Activated CD8-positive, alpha-beta memory T cell treated with anti-CD3 and anti-CD28 coated beads for 48 hours (primary cell): ENCODE measurements around the gene SCTR.

Source experiments
- DNase-seq, 3 experiments: peaks; one replicate each; pipeline ENCODE4 v3.0.0-alpha.2; 2020; ENCODE audit warnings: low read depth in 2 of 3, low spot score in 2 of 3

Gene SCTR

GRCh38 chr2:119448427-119449141, 75.7 kb downstream of the SCTR start:
- DNase-seq, result no peak

DNA sequence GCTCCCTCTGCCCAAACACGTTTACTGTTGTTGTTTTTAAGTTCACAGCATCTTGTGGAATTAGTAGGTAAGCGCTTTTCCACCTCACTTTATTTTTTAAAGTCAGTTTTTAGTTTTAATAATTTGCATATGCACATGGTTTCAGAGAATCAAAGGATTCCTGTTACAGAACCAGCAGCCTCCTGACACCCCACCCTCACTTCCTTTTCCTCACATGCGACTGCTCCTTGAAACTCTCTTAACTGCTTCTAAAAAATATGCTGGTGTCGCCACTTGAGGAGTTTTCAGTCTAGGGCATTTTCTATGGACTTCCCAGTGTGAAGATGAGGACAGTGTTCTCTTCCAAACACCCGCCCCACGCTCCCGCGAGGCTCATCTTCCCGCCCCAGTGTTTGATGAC, 78.2 kb downstream of the SCTR start:
- DNase-seq, result no peak

DNA sequence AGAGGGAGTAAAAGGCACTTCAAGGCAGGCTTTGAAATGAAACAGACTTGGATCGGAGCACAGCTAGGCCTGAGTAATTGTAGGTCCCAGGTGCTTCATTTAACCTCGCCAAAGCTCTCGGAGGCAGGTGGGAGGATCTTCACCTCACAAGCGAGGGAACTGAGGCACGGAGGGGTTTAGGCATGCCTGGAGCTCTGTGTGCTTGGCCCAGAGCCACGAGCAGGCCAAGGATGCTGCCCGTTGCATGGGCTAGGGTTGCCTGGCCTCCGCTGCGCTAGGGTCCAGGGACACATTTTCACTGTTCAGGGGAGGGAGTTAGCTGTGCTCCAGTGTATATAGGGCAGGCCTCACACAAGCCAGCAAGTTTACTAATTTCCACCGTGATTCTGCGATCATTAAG, 81.4 kb downstream of the SCTR start:
- DNase-seq, result no peak

DNA sequence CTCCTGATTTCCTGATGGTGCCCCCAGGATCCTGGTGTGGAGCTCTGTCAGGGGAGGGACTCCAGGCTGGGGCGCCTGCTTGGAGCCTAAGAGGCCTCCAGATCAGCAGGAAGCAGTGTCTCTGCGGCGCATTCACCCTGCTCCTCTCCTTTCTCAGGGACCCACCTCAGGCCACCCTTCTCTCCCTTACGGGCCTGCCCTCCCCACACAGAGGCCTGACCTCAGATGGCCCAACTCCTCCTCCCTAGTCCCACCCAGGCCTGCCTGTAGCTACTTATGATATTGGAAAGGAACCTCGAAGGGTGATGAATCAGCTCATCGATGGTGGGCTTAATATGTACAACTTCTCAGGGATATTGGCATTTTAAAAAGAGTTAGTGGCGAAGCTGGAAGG, 82.1 kb downstream of the SCTR start:
- DNase-seq, result no peak

DNA sequence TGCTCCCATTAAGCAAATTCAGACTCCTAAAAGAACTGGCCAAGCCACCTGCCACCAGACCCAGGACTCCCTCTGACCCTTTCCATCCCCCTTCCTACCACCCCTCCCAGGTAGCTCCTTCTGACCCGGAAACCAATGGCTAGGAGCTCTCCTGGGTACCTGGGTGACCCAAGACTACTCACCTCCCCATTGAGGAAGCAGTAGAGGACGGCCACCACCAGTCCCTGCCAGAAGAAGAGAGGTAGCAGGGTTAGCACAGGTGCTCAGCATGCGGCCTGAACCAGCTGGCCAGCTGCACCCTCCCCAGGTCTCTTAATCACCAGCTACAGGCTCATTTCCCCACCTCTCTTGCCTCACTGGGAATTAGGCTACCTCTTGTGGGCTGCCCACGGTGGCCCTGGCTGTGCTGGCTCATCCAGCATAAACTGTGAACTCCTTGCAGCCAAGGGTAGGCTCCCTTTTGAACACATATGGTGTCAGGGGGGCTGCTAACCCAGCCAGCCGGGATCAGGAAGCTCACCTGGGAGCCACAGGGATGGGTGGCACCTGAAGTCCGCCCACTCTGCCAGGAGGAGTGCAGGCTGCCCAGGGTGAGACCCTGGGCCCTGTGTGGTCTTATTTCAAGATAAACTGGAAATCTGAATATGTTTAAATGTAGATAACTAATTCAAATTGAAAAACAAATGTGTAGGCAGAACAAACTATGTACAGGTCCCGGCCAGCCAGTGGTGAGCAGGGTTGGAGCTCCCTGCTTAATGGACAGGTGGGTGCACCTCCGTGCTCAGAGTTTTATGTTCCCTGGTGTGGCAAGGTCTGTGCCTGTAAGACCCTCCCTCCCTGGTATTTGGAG, 82.7 kb downstream of the SCTR start:
- no peak for DNase-seq

DNA sequence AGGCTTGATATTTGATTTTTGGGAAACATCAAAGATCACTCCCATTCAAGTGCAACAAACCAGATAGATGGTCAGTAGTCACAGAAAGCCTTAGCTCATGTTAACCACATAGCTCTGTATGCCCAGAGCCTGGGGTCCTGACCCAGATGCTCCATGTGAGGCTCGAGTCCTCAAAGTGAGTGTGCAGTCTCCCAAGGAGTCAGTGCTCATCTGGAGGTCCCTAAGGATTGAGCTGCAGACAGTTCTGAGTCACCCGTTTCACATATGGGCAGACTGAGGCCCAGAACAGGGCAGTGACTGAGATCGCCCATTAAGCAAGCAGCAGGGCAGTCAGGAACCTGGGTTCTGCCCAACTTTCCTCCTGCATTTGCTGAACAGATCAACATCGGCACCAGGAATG, 83.4 kb downstream of the SCTR start:
- no peak for DNase-seq

- DNase-seq, result no peak
Measured at GRCh38 chr2:119440501-119440870, 83.8 kb downstream of the SCTR start.

DNA sequence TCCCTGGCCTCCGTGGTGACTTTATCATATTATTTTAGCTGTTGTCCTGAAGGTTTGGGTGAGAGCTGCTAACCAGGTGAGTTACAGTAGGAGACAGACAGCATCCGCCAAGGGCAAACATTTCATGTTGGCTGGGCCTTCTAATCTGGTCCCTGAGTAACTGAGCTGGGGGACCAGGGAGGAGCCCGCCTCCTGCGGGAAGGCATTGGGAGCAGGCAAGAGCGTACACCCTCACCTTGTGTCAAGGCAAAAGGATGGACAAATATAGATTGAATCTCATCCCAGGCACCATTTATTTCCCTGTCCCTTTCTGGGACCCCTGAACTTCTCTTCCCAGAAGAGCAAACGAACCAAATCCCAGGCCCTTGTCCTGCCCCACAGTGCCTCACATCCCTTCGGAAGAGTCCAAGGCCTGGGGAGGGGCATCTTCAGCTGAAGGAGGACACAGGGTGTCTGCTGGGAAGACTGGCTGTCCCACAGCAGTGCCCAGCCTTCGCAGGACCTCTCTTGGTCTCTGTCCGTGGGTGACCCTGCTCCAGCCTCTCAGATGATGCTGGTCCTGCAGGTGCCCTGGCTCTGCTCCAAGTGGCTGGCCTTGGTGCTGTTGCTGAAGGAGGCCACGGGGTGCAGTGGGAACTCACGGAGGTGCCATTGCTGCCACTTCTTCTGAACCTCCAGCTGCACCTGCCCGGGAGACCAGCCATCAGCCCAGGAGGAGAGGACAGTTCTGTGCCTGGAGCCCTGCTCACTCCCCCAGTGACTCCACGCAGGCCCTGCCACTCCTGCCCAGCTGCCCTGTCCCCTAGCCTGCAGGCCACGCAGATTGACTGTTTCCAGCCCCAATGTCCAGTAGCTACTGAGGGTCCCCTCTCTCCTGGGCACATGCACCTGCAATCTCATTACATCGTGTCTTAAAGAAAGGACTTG, 84.4 kb downstream of the SCTR start:
- DNase-seq, result no peak

GRCh38 chr2:119438726-119439284, 85.5 kb downstream of the SCTR start:
- no peak for DNase-seq

- no peak for DNase-seq
Measured at GRCh38 chr2:119438128-119438656, 86.1 kb downstream of the SCTR start.

DNA sequence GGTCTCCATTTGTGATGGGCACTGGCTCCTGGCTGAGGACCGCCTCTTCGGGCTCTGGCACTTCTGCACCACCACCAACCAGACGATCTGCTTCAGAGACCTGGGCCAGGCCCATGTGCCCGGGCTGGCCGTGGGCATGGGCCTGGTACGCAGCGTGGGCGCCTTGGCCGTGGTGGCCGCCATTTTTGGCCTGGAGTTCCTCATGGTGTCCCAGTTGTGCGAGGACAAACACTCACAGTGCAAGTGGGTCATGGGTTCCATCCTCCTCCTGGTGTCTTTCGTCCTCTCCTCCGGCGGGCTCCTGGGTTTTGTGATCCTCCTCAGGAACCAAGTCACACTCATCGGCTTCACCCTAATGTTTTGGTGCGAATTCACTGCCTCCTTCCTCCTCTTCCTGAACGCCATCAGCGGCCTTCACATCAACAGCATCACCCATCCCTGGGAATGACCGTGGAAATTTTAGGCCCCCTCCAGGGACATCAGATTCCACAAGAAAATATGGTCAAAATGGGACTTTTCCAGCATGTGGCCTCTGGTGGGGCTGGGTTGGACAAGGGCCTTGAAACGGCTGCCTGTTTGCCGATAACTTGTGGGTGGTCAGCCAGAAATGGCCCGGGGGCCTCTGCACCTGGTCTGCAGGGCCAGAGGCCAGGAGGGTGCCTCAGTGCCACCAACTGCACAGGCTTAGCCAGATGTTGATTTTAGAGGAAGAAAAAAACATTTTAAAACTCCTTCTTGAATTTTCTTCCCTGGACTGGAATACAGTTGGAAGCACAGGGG, 87.1 kb downstream of the SCTR start:
- no peak for DNase-seq

GRCh38 chr2:119435953-119436297, 88.4 kb downstream of the SCTR start:
- no peak for DNase-seq

- no peak for DNase-seq
Measured at GRCh38 chr2:119435081-119435952, 89.0 kb downstream of the SCTR start.

DNA sequence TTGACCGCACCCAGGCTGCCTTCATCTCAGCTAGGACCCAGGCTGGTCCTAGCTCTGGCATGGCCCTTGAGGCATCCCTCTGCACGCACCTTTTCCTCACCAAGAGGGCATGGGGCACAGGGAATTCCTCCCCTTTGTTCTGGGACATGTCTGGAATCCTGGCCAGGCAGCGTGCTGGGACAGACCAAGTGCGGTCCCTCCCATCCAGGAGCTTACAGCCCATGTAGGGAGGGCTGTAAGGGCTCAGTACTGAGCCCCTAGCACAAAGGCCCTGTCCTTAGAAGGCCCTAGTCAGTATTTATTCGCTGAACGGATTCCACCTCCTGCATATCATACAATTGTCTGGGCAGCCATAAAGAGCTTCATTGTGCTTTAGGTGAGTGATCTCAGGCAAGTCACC, 89.6 kb downstream of the SCTR start:
- no peak for DNase-seq

DNA sequence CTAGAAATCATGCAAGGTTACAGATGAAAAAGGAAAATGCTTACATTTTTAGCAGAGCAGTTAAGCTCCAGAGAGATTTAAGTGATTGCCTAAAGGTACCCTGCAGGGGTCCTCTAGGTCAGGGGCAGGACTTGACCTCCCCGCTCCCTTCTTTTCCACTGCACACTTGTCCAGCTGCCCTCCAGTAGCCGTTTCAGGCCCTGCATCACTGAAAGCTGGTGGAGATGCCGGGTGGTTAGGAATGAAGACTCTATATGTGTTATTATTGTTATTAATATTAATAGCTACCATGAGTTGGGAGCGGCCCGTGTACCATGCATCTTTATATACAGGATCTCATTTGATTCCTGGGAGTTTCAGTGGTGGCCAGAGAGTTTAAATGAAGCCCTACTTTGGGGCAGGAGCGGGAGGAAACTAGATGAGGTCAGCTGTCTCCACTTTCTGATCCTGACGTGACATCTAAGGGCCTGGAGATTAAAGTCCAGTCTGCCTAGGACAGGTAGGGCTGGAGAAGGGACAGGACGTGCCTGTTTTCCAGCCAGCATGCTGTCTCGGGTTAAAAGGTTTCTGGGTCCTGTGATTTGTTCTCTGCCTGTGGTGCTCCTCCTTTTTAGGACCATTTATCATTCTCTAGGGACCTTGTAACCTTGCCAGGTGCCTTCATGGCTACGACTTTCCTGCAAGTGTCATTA, 90.5 kb downstream of the SCTR start:
- DNase-seq, result no peak

DNA sequence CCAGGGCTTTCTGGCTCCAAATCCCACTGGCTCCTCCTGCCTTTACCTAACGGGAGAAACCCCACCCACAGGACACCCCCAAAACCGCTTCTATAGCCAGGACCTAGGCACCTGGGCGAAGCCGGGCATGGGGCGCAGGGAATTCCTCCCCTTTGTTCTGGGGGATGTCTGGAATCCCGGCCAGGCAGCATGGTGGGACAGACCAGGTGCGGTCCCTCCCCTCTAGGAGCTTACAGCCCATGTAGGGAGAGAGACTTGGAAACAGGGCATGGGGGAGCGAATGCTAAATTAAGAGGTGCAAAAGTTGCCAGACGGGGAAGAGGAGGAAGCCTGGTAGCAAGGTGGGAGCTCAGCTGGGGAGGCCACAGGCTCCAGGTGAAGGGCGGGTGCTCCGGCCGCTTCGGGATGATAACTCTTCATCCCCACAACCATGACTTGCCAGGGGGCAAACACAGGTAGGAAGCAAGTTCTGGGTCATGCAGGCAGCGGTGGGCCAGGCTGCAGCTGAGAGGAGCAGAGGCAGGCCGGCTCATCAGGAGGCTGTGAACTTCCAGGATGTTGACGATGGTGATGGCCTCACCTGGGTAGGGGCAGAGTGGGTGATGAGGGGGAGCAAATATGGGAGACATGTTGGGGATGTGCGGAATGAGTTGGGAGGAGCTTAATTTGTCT, 91.3 kb downstream of the SCTR start:
- DNase-seq, result no peak

GRCh38 chr2:119431976-119432850, 92.1 kb downstream of the SCTR start:
- DNase-seq, result no peak
